ENCODE measurements around the gene COQ5.

The COQ5 gene

GRCh38 chr12:120455302-120455701 is 73.7 kb downstream of the COQ5 start:
- no peak overlapping the region for H3K4me3 ChIP-seq (replicated peaks in 1 of 2; ENCODE audit: low read depth in 2 of 2, low read length in 2 of 2)
- no peak for DNase-seq (ENCODE audit: low read depth in 2 of 2)
- TF ChIP-seq CTCF (IDR thresholded peaks at IDR 0.05; ENCODE audit: low read depth, low read length), result no peak

- H3K4me3 ChIP-seq (replicated peaks in 1 of 2; ENCODE audit: low read depth in 2 of 2, low read length in 2 of 2), result no peak overlapping the region
- DNase-seq (ENCODE audit: low read depth in 2 of 2), result peak; percentile 26 to 50
- peak; percentile 73 for TF ChIP-seq CTCF (IDR thresholded peaks at IDR 0.05; ENCODE audit: low read depth, low read length)
Observed at GRCh38 chr12:120453977-120454376, 75.0 kb downstream of the COQ5 start.

All from cardiac fibroblast (primary cell).